ENCODE measurements around the gene KDM2B. TPM values are rescaled to one million over a fixed set of nuclear protein-coding genes. Genes with fewer than 3 reads are reported as not detected.

The KDM2B gene
- polyA plus RNA-seq, 1 donor from 2014 or later, result 85.5 TPM

DNA sequence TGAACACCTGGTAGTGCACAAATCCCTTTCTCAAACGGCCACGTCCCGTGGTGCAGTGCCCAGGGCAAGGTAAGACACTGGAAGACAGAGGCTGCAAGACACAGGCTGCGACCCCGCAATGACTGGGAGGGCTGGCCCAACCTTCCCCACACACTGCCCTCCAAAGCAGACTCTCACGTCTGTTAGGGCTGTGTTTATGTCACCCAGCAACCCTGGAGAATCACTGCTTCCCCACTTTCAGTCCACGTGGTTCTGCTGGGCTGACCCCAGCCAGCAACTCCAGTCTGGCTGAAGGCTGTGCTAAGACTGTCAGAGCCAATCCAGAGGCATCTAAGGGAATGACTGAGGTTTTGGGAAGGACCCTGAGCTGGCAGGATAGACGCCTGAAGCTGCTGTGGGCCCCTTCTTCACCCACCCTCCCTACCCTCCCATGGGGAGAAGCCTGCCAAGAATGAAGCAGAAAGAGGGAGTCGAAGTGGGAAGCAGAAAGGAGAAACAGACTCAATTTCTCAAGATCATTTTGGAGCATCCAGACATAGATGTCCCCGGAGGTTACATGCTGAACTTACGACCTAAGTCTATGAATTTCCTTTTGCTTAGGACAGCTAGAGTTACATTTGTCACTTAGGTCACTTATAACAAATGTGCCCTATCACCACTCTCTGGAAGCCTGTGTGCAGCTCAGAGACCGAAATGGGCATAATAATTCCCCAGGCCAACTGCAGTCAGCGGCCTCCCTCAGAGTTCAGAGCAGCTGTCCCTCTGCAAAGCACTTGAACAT, 11.7 kb downstream of the KDM2B start:
- Histone ChIP-seq H3K27me3 (ENCODE audit: insufficient read depth, low read depth, low read length) (no peaks in the 10 kb centered on the region), H3F3A (ENCODE audit: insufficient read depth, low read length, poor library complexity, severe bottlenecking) (no peaks in the 10 kb centered on the region), H3K27ac (ENCODE audit: low read length) (no peak overlapping the region), H3K9me3 (ENCODE audit: low read length) (no peaks in the 10 kb centered on the region), H3K9me2 (ENCODE audit: insufficient read depth, low read length) (no peaks in the 10 kb centered on the region), H2AFZ (ENCODE audit: low read depth, low read length) (no peak overlapping the region), H3K4me2 (ENCODE audit: low read length) (no peak overlapping the region), H3K36me3 (ENCODE audit: insufficient read depth, low read length) (no peaks in the 10 kb centered on the region), H3K9ac (ENCODE audit: low read length) (no peak overlapping the region), H4K20me1 (ENCODE audit: insufficient read depth) (no peaks in the 10 kb centered on the region), H3K4me3 (ENCODE audit: low read length) (no peak overlapping the region), H3K79me2 (replicated peaks; ENCODE audit: insufficient read depth, low read length) (no peaks in the 10 kb centered on the region)
- no peak for TF ChIP-seq TAF1 (IDR thresholded peaks at IDR 0.05; ENCODE audit: low read depth)
- TF ChIP-seq, protein P1, sequence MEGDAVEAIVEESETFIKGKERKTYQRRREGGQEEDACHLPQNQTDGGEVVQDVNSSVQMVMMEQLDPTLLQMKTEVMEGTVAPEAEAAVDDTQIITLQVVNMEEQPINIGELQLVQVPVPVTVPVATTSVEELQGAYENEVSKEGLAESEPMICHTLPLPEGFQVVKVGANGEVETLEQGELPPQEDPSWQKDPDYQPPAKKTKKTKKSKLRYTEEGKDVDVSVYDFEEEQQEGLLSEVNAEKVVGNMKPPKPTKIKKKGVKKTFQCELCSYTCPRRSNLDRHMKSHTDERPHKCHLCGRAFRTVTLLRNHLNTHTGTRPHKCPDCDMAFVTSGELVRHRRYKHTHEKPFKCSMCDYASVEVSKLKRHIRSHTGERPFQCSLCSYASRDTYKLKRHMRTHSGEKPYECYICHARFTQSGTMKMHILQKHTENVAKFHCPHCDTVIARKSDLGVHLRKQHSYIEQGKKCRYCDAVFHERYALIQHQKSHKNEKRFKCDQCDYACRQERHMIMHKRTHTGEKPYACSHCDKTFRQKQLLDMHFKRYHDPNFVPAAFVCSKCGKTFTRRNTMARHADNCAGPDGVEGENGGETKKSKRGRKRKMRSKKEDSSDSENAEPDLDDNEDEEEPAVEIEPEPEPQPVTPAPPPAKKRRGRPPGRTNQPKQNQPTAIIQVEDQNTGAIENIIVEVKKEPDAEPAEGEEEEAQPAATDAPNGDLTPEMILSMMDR (IDR thresholded peaks at IDR 0.05; ENCODE audit: poor library complexity, severe bottlenecking), result no peak

- Histone ChIP-seq H4K20me1 (ENCODE audit: insufficient read depth) (no peaks in the 10 kb centered on the region), H2AFZ (ENCODE audit: low read depth, low read length) (no peak overlapping the region), H3K9me2 (ENCODE audit: insufficient read depth, low read length) (no peaks in the 10 kb centered on the region), H3F3A (ENCODE audit: insufficient read depth, low read length, poor library complexity, severe bottlenecking) (no peaks in the 10 kb centered on the region), H3K9ac (ENCODE audit: low read length) (no peak overlapping the region), H3K79me2 (replicated peaks; ENCODE audit: insufficient read depth, low read length) (no peaks in the 10 kb centered on the region), H3K27me3 (ENCODE audit: insufficient read depth, low read depth, low read length) (no peaks in the 10 kb centered on the region), H3K9me3 (ENCODE audit: low read length) (no peaks in the 10 kb centered on the region), H3K36me3 (ENCODE audit: insufficient read depth, low read length) (no peaks in the 10 kb centered on the region), H3K4me3 (ENCODE audit: low read length) (no peak overlapping the region), H3K27ac (ENCODE audit: low read length) (no peak overlapping the region), H3K4me2 (ENCODE audit: low read length) (no peak overlapping the region)
- no peak for TF ChIP-seq SMC3 (conservative IDR thresholded peaks at IDR 0.05; ENCODE audit: poor library complexity)
- TF ChIP-seq EP300 (conservative IDR thresholded peaks at IDR 0.05; ENCODE audit: poor library complexity, severe bottlenecking), result no peak
- TF ChIP-seq TAF1 (IDR thresholded peaks at IDR 0.05; ENCODE audit: low read depth), result no peak
- TF ChIP-seq RAD21 (conservative IDR thresholded peaks at IDR 0.05), result no peak
- TF ChIP-seq, protein P2, sequence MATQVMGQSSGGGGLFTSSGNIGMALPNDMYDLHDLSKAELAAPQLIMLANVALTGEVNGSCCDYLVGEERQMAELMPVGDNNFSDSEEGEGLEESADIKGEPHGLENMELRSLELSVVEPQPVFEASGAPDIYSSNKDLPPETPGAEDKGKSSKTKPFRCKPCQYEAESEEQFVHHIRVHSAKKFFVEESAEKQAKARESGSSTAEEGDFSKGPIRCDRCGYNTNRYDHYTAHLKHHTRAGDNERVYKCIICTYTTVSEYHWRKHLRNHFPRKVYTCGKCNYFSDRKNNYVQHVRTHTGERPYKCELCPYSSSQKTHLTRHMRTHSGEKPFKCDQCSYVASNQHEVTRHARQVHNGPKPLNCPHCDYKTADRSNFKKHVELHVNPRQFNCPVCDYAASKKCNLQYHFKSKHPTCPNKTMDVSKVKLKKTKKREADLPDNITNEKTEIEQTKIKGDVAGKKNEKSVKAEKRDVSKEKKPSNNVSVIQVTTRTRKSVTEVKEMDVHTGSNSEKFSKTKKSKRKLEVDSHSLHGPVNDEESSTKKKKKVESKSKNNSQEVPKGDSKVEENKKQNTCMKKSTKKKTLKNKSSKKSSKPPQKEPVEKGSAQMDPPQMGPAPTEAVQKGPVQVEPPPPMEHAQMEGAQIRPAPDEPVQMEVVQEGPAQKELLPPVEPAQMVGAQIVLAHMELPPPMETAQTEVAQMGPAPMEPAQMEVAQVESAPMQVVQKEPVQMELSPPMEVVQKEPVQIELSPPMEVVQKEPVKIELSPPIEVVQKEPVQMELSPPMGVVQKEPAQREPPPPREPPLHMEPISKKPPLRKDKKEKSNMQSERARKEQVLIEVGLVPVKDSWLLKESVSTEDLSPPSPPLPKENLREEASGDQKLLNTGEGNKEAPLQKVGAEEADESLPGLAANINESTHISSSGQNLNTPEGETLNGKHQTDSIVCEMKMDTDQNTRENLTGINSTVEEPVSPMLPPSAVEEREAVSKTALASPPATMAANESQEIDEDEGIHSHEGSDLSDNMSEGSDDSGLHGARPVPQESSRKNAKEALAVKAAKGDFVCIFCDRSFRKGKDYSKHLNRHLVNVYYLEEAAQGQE (IDR thresholded peaks at IDR 0.05; ENCODE audit: borderline replicate concordance), result no peak
- TF ChIP-seq, protein P1 (IDR thresholded peaks at IDR 0.05; ENCODE audit: poor library complexity, severe bottlenecking), result no peak
- TF ChIP-seq POLR2AphosphoS5 (IDR thresholded peaks at IDR 0.05), result no peak
- no peak for TF ChIP-seq EZH2 (IDR thresholded peaks at IDR 0.05; ENCODE audit: borderline replicate concordance, insufficient read depth, low read length, poor library complexity, severe bottlenecking)
- no peak for TF ChIP-seq MXI1 (conservative IDR thresholded peaks at IDR 0.05; ENCODE audit: poor library complexity, severe bottlenecking)
Observed at GRCh38 chr12:121568518-121568917, 12.3 kb downstream of the KDM2B start.
